SK-N-SH treated with all-trans-retinoic acid at 6 μM for 48 hours (cell line): ENCODE data around the gene PPP1R12A.
A peak's percentile ranks its signal among the peaks of the same experiment; 100 is the strongest.
"Not testable (repeated sequence)": the region's sequence is repeated elsewhere in the genome, so short reads cannot be mapped to it uniquely, and the experiment has no call there.

Experiments
- ATAC-seq: fragments of 200-7000 bp; cut with Tn5 transposase; 3 replicates; pipeline ENCODE4 v1.9.1; 2020; ENCODE audit warnings: mild to moderate bottlenecking, moderate library complexity
- ARNTL ChIP-seq: fragments of 450-650 bp; formaldehyde crosslinking; IDR thresholded peaks from 2 replicates; pipeline ENCODE4 v1.5.0; 2020; ENCODE audit warnings: low read depth, mild to moderate bottlenecking, moderate library complexity, borderline replicate concordance
- BACH2 ChIP-seq: fragments of 250-450 bp; sonication (Bioruptor Pico); IDR thresholded peaks from 2 replicates; pipeline ENCODE4 v1.9.0; 2021; ENCODE audit warnings: mild to moderate bottlenecking, borderline replicate concordance
- CREB5 ChIP-seq: fragments of 250-450 bp; sonication (Bioruptor Pico); IDR thresholded peaks from 2 replicates; pipeline ENCODE4 v1.5.1; 2020; ENCODE audit warnings: low read depth, mild to moderate bottlenecking, moderate library complexity
- ESRRG ChIP-seq: fragments of 250-450 bp; sonication (Bioruptor Pico); IDR thresholded peaks from 2 replicates; pipeline ENCODE4 v1.6.1; 2021; ENCODE audit warnings: mild to moderate bottlenecking
- GLIS3 ChIP-seq: fragments of 250-450 bp; sonication (Bioruptor Pico); IDR thresholded peaks from 2 replicates; pipeline ENCODE4 v1.5.0; 2020; ENCODE audit warnings: mild to moderate bottlenecking, moderate library complexity
- ISL1 ChIP-seq: fragments of 250-450 bp; sonication (Bioruptor Pico); IDR thresholded peaks from 2 replicates; pipeline ENCODE4 v2.1.2; 2022; ENCODE audit warnings: mild to moderate bottlenecking, moderate library complexity
- OSR1 ChIP-seq: fragments of 250-450 bp; sonication (Bioruptor Pico); IDR thresholded peaks from 2 replicates; pipeline ENCODE4 v1.8.0; 2022; ENCODE audit warnings: moderate library complexity, mild to moderate bottlenecking, inconsistent platforms
- PATZ1 ChIP-seq: fragments of 250-450 bp; sonication (Bioruptor Pico); IDR thresholded peaks from 2 replicates; pipeline ENCODE4 v1.8.0; 2020; ENCODE audit warnings: mild to moderate bottlenecking, moderate library complexity, borderline replicate concordance
- POU6F1 ChIP-seq: fragments of 250-450 bp; sonication (Bioruptor Pico); IDR thresholded peaks from 2 replicates; pipeline ENCODE4 v1.8.0; 2021; ENCODE audit warnings: low read depth, mild to moderate bottlenecking, moderate library complexity, borderline replicate concordance
- RARB ChIP-seq: fragments of 250-450 bp; sonication (Bioruptor Pico); IDR thresholded peaks from 2 replicates; pipeline ENCODE4 v1.8.0; 2021; ENCODE audit warnings: mild to moderate bottlenecking, moderate library complexity
- SNAI2 ChIP-seq: fragments of 250-450 bp; sonication (Bioruptor Pico); IDR thresholded peaks from 2 replicates; pipeline ENCODE4 v1.5.0; 2020; ENCODE audit warnings: mild to moderate bottlenecking, moderate library complexity
- TCF4 ChIP-seq: fragments of 250-450 bp; sonication (Bioruptor Pico); IDR thresholded peaks from 2 replicates; pipeline ENCODE4 v1.8.0; 2021; ENCODE audit warnings: mild to moderate bottlenecking, moderate library complexity, borderline replicate concordance
- TOX ChIP-seq: fragments of 250-450 bp; sonication (Bioruptor Pico); IDR thresholded peaks from 2 replicates; pipeline ENCODE4 v1.8.0; 2021; ENCODE audit warnings: mild to moderate bottlenecking, moderate library complexity, borderline replicate concordance
- TSHZ2 ChIP-seq: fragments of 250-450 bp; sonication (Bioruptor Pico); IDR thresholded peaks from 2 replicates; pipeline ENCODE4 v1.5.0; 2020; ENCODE audit warnings: mild to moderate bottlenecking, moderate library complexity
- ZC3H10 ChIP-seq: fragments of 250-450 bp; sonication (Bioruptor Pico); IDR thresholded peaks from 2 replicates; pipeline ENCODE4 v1.5.1; 2021; ENCODE audit warnings: mild to moderate bottlenecking, moderate library complexity
- ZFP3 ChIP-seq: fragments of 250-450 bp; sonication (Bioruptor Pico); IDR thresholded peaks from 2 replicates; pipeline ENCODE4 v1.5.0; 2020; ENCODE audit warnings: mild to moderate bottlenecking, moderate library complexity
- ZFP30 ChIP-seq: fragments of 450-650 bp; formaldehyde crosslinking; IDR thresholded peaks from 2 replicates; pipeline ENCODE4 v1.5.0; 2022; ENCODE audit warnings: mild to moderate bottlenecking, moderate library complexity
- ZNF565 ChIP-seq: fragments of 450-650 bp; formaldehyde crosslinking; conservative IDR thresholded peaks from 2 replicates; pipeline ENCODE4 v1.5.0; 2020; ENCODE audit warnings: low read depth, mild to moderate bottlenecking, moderate library complexity
- ZNF70 ChIP-seq: fragments of 450-650 bp; formaldehyde crosslinking; IDR thresholded peaks from 2 replicates; pipeline ENCODE4 v1.5.0; 2020; ENCODE audit warnings: mild to moderate bottlenecking, moderate library complexity
- ZNF8 ChIP-seq: fragments of 450-650 bp; formaldehyde crosslinking; IDR thresholded peaks from 2 replicates; pipeline ENCODE4 v1.5.0; 2020; ENCODE audit warnings: mild to moderate bottlenecking, moderate library complexity

The PPP1R12A gene

GRCh38 chr12:79983492-79983891 lies 48.6 kb upstream of the PPP1R12A start (continued):
- no peak for TF ChIP-seq ARNTL (CRISPR knock-in tag)
- peak; percentile 94 for TF ChIP-seq ISL1
- no peak for TF ChIP-seq ZNF8 (CRISPR knock-in tag)
- peak; percentile 97 for TF ChIP-seq ZC3H10
- TF ChIP-seq ZNF70 (CRISPR knock-in tag), result no peak
- TF ChIP-seq SNAI2 (CRISPR knock-in tag), result no peak
- TF ChIP-seq POU6F1 (CRISPR knock-in tag), result peak; percentile 69; the same call in 1 of the 2 replicates
- TF ChIP-seq ZFP30, result no peak
- peak; percentile 66; the same call in 1 of the 2 replicates for TF ChIP-seq RARB
- no peak for TF ChIP-seq ESRRG (CRISPR knock-in tag)
- TF ChIP-seq GLIS3 (CRISPR knock-in tag), result no peak
- TF ChIP-seq BACH2 (CRISPR knock-in tag), result no peak
- 0 out of 2 replicates have a peak, but pooled peaks have one; percentile 61 for TF ChIP-seq ZFP3 (CRISPR knock-in tag)
- TF ChIP-seq ZNF565 (CRISPR knock-in tag), result no peak
- TF ChIP-seq TCF4 (CRISPR knock-in tag), result no peak

- no peak; the same call in 2 of the 3 replicates for ATAC-seq
- TF ChIP-seq TOX (CRISPR knock-in tag) (no peak), ZNF565 (CRISPR knock-in tag) (no peak), CREB5 (CRISPR knock-in tag) (no peak), OSR1 (CRISPR knock-in tag) (no peak), PATZ1 (CRISPR knock-in tag) (no peak)
Measured at GRCh38 chr12:79982086-79983062, 47.5 kb upstream of the PPP1R12A start.

- no peak for TF ChIP-seq PATZ1 (CRISPR knock-in tag)
- TF ChIP-seq, all 23 proteins: peak for 0
- ATAC-seq, result no peak
Measured at GRCh38 chr12:79978692-79979091, 43.8 kb upstream of the PPP1R12A start.

- not testable (repeated sequence) for ATAC-seq
Measured at GRCh38 chr12:79977856-79978460, 43.1 kb upstream of the PPP1R12A start.

GRCh38 chr12:79975143-79975542 lies 40.2 kb upstream of the PPP1R12A start:
- no peak for ATAC-seq
- TF ChIP-seq TSHZ2 (CRISPR knock-in tag) (no peak), ZC3H10 (no peak), GLIS3 (CRISPR knock-in tag) (no peak), ZNF70 (CRISPR knock-in tag) (no peak), POU6F1 (CRISPR knock-in tag) (no peak), ARNTL (CRISPR knock-in tag) (no peak), TOX (CRISPR knock-in tag) (no peak), TCF4 (CRISPR knock-in tag) (no peak)
